ENCODE results near the gene APP.

DNA sequence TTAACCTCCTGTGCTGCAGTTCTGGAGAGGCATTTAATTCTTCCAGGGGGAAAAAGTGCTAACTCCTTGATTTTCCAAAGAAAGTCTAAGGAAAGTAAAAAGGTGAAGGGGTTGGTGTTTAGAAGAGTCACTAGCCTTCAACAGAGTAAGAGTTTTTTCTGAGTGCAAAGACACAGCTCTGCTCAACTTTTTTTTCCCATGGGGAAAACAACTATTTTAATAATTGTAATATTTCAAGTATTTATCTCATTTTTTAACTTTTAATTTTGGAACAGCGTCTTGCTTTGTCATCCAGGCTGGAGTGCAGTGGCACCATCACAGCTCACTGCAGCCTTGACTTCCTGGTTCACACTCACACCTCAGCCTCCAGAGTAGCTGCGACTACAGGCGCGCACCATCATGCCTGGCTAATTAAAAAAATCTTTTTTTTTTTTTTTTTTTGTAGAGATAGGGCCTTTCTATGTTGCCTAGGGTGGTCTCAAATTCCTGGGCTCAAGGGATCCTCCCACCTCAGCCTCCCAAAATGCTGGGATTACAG, 202.6 kb downstream of the APP start:
- TF ChIP-seq POLR2AphosphoS5 (IDR thresholded peaks at IDR 0.05; ENCODE audit: low read depth, low read length) (no peak), TAF1 (IDR thresholded peaks at IDR 0.05; ENCODE audit: borderline replicate concordance, low read depth, low read length) (no peak)
